GM18951 (cell line): ENCODE data around the gene KDELR1.

Experiments
- POLR2A ChIP-seq: IDR thresholded peaks from 4 replicates; pipeline ENCODE4 v1.6.1; 2011; ENCODE audit warnings: mild to moderate bottlenecking; ENCODE audit not compliant: insufficient read length, insufficient read depth; ENCODE audit errors: extremely low read depth
- in situ Hi-C: fragments of 300-500 bp; cut with MboI; formaldehyde crosslinking; loops from one replicate; pipeline ENCODE4 v1.12.0; 2022; ENCODE audit warnings: low sequenced_read_pairs, mixed read lengths, inconsistent platforms; ENCODE audit not compliant: unreplicated experiment

Gene KDELR1

DNA sequence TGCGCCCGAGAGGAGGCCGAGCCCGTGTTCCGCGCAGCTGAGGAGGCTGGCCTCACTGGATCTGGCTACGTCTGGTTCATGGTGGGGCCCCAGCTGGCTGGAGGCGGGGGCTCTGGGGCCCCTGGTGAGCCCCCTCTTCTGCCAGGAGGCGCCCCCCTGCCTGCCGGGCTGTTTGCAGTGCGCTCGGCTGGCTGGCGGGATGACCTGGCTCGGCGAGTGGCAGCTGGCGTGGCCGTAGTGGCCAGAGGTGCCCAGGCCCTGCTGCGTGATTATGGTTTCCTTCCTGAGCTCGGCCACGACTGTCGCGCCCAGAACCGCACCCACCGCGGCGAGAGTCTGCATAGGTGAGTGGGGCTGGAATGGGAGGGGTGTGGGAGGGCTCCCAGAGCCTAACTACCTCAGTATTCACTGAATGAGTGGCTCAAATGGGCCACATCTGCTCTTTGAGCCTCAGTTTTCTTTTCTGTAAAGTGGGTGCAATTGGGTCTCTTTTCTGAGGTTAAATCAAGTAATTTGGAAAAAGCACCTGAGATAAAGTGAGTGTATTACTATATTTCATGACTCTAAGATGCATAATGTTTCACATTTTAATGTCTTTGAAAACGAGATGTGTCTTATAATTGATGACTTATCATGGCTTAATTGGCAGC is 13.8 kb upstream of the KDELR1 start:
- in situ Hi-C loops, result no loop called here
- no peak for TF ChIP-seq POLR2A

DNA sequence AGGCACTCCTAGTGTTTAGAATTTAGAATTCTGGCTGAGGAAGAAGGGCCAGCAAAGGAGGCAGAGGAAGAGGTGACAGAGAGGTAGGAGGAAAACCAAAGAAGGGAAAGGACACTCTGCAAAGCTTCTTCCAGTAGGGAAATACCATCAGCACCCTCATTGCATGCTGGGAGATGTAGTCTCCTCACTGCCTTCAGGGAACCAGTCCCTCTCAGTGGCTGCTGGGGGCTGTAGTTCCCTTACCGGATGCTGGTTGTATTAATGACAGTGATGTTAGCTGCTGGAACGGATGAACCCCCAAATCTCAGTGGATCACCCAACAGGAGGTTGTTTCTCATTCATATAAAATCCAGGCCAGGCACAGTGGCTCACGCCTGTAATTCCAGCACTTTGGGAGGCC is 12.3 kb upstream of the KDELR1 start:
- in situ Hi-C loops, result no loop called here
- no peak for TF ChIP-seq POLR2A

DNA sequence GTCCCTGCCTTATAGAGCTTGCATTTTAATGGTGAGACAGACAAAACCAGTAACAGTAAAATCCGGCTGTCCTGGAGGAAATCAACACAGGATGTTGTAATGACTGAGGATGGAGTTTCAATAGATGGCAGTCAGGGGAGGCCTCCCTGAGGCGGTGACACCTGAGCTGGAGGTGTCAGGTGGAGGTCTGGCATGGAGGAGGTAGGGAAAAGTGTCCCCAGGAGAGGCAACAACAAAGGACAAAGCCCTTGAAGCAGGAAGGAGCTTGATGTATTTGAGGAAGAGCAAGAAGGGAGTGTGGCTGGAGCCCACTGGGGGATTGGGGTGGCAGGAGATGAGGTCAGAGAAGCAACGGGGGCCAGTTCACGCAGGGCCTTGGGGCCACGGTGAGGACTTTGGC is 9.9 kb upstream of the KDELR1 start:
- in situ Hi-C loops, result no loop called here
- no peak for TF ChIP-seq POLR2A

DNA sequence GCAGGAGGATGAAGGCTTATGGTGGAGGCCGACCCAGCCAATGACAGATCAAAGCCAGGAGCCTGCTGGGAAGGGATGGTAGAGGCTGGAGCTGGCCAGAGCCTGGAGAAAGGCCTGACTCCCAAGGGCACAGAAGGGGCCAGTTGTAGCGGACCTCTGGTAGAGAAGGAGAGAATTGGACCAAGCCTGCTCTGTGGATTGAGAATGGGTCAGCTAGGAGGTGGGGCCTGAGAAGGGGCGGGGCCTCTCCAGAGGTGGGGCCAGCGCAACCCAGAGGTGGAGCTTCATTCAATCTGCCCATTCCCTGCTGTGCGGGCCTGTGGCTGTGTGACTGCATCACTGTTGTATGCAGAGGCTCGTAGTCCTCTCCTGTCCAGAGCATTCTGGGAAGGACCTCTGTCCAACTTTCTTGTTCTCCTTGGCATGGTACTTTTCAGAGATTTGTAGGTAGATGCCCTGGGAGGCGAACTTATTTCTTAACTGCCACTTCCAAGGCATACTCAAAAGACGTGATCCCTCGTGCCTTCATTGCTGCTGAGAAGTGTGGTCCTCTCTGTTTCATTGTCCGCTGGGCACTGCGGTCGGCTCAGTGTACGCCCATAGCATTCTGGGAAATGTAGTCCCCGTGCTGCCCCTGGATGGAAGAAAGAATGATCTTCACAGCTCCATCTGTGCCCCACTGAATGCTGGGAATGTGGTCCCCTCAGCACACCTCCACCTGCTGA is 8.8 kb upstream of the KDELR1 start:
- no peak for TF ChIP-seq POLR2A
- in situ Hi-C loops, result no loop called here

DNA sequence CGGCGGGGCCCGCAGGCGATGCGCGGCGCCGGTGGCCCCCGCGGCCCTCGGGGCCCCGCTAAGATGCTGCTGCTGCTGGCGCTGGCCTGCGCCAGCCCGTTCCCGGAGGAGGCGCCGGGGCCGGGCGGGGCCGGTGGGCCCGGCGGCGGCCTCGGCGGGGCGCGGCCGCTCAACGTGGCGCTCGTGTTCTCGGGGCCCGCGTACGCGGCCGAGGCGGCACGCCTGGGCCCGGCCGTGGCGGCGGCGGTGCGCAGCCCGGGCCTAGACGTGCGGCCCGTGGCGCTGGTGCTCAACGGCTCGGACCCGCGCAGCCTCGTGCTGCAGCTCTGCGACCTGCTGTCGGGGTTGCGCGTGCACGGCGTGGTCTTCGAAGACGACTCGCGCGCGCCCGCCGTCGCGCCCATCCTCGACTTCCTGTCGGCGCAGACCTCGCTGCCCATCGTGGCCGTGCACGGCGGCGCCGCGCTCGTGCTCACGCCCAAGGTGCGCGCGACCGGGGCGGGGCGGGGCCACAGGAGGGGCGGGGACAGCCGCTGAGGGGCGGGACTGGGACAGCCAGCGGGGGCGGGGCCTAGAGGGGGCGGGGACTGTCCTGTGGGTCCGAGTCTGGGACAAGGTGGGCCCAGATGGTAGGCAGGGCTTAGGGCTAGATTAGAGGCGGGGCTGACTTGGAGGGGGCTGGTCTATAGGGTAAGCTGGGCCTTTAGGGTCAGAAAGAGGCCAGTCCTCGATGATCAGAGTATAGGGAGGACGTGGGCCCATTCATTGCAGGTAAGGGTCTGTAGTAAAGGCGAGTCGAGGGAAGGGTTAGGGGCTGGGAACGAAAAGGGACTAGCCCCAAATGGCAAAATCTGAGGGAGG is 7.3 kb upstream of the KDELR1 start:
- in situ Hi-C loops, result no loop called here
- peak; percentile 67 for TF ChIP-seq POLR2A

DNA sequence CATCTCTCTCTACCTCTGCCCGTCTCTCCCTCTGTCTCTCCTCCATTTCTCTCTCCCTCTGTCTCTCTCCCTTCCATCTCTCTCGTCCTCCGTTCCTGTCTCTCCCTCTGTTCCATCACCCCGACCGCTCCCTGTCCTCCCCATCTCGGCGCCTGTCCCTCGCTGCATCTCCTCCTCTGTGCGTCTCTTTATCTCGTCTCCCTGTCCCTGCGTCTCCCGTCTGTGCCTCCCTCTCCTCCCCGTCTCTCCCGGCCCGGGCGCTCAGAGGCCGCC is 6.7 kb upstream of the KDELR1 start:
- TF ChIP-seq POLR2A, result no peak
- in situ Hi-C loops, result no loop called here

DNA sequence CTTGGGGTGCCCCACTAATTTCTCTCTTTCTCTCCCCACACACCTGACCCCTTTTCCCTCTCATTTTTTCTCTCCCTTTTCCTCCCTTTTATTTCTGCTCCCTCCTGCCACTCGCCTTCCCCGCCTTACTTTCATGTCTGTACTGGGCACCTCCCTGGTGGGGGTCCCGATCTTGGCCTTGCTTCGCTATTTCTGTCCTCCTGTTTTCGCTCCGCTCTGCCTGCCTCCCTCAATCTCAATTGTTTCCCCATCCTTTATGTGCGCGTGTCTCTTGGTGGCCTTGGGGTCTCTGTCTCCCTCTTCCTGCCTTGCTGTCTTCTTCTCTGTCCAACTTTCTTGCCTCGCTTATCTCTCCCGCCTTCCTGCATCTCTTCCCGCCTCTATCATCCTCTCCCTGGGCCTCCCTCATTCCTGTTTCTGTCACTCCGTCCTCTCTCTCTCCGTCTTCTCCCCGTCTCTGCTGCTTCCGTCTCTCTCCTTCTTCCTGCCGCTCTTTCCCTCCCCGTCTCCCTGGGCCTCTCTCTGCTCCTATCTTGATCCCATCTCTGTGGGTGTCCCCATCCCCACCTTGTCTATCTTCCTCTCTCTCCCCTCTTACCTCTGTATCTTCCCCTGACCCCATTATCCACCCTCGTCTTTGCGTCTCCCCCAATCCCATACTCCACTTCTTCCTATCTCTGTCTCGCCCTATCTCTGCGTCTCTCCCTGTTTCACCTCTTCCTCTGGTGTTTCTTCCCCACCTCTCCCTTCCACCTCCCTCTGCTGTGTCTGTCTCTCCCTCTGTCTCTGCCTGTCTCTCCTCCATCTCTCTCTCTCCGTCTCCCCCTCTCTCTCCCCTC is 6.1 kb upstream of the KDELR1 start:
- in situ Hi-C loops, result no loop called here
- TF ChIP-seq POLR2A, result no peak

DNA sequence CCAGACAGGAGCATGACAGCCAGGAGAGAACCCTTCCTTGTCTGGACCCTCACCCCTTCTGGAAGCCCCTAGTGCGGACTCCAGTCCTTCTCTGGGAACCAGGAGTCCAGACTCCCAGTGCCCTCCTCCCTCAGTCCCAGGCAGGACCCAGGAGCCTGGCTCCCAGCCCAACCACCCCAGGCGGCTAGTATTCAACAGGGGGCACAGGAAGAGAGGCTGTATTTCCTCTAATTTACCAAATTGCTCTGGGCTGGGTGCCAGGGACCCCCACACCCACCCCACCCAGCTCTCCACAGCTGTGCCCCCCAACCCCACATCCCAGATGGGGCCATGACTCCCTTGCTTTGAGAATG is 5.4 kb upstream of the KDELR1 start:
- no peak for TF ChIP-seq POLR2A
- in situ Hi-C loops, result no loop called here

DNA sequence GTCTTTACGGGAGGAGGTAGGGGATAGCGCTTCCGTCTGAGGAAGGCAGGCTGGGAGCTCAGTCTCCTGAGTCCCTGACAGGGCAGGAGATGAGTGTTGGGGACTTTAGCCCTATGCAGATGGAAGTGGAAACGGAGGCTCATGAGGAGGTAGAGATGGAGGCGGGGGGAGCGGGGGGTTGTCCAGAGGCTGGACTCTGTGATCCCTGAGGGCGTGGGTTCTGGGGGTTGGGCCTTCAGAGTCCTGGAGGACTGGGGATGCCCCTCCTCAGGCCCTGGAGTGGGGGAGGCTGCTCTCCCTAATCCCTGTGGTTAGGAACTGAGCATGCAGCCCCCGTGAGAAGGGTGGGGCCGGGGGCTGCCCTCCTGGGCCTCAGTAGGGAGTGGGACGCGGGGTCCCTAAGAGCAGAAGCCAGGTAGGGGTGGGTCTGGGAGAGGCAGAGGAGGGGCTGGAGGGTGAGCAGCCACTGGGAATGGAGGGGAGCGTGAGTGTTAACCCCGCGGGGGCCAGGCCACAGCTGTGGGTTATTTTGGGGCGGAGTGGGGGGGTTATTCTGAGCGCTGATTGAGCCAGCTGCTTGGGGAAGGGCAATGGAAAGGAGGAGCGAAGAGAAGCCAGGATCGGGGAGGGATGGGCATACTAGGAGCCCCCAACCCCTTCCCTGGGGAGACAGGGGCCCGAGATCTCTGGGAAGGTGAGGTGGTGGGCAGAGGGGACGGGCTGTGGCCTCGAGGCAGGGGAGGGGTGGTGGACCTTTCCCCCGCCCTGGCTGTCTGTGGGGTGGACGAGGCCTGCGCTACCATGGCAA is 4.9 kb upstream of the KDELR1 start:
- no peak for TF ChIP-seq POLR2A
- in situ Hi-C loops, result no loop called here

DNA sequence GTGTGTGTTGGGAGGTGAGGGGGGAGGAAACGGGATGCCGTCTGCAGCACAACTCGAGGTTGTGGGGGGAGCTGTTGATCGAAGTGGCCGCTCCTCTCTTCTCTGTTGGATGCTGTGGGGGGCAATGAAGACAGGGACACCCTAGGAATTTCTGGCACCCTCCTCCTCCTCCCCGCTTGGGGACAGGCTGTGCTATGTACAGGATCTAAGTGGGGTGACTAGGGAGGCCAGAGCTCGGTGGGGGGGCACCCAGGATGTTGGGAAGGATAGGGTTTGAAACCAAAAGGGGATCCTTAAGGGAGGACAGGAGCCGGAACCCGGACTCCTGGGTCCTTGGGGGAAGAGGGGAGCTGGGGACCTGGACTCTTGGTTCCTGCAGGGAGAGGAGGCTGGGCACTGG is 4.1 kb upstream of the KDELR1 start:
- TF ChIP-seq POLR2A, result no peak
- in situ Hi-C loops, result no loop called here

DNA sequence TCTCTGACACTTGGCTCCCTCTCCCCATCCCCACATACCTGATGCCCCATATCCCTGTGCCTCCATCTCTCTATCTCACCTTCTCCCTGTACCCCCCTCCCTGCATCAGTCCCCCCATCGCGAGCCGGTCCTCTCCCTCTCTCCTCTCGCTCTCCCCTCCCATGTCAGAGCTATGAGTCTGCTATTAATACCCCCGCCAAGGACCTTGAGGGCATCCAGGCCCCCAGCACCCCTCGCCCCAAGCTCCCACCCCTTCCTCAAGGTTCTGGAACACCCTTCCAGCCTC is 3.8 kb upstream of the KDELR1 start:
- TF ChIP-seq POLR2A, result no peak
- in situ Hi-C loops, result no loop called here

DNA sequence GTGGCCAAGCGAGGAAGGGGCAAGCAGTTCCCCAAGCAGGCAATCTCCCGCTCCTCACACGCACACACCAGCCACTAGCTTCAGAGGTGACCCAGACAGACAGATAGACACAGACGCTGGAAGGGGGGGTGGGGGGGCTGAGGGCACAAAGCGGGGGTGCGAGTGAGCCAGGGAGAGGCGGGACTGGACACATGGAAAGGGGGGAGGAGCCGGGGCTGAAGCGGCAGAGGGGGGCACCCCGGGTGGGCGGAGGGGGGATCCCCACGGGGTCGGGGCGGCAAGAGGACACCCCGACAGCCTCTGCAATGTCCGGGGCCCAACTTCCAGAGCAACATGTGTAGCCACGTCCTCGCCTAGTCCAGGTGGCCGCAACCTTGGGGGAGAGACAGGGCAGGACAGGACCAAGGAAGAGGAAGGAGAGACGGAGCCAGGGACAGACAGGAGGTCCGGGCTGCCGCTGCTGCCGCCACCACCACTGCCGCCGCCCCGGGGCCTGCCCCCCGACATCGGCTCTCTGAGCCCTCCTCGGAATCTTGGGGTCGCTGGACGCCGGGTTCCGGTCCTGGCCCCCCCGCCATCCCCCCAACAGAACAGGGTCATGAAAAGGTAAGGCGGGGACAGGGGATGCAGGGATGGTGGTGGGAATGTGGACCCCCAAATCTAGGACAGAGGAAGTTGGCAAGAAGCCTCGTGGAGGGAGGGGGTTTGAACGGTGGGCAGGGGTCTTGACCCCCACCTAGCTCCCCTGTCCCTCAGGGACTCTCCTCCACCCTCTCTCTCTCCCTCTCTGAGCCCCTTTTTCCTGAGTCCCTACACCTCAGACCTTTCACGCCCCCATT is 3.2 kb upstream of the KDELR1 start:
- in situ Hi-C loops, result no loop called here

More for the DNA sequence above, 3.2 kb upstream of the KDELR1 start:
- no peak for TF ChIP-seq POLR2A
